HG03139 (cell line): Measurements from ENCODE around the gene SIK2.
A peak's percentile ranks its signal among the peaks of the same experiment; 100 is the strongest.

ENCODE experiments used
- ATAC-seq: cut with Tn5 transposase; IDR thresholded peaks from one replicate; pipeline ENCODE4 v1.9.1; 2021; ENCODE audit not compliant: unreplicated experiment

SIK2 gene

GRCh38 chr11:111601979-111602864, at the start of gene SIK2:
TSS of gene SIK2 (plus strand) at chr11:111602449. CDS start at chr11:111602564, 115 bp downstream.
- ATAC-seq, result peak; percentile 82

GRCh38 chr11:111554532-111554931, 47.7 kb upstream of the SIK2 start:
- no peak for ATAC-seq

- no peak for ATAC-seq
Observed at GRCh38 chr11:111555255-111555654, 47.0 kb upstream of the SIK2 start.

GRCh38 chr11:111557425-111558111, 44.7 kb upstream of the SIK2 start:
- ATAC-seq, result no peak

- ATAC-seq, result no peak
Observed at GRCh38 chr11:111559800-111560464, 42.3 kb upstream of the SIK2 start.

- ATAC-seq, result no peak
Observed at GRCh38 chr11:111560800-111561199, 41.4 kb upstream of the SIK2 start.

- no peak for ATAC-seq
Observed at GRCh38 chr11:111561306-111561705, 40.9 kb upstream of the SIK2 start.

GRCh38 chr11:111561791-111562325, 40.4 kb upstream of the SIK2 start:
- ATAC-seq, result no peak

GRCh38 chr11:111562692-111563389, 39.4 kb upstream of the SIK2 start:
- no peak for ATAC-seq

GRCh38 chr11:111565114-111565720, 37.0 kb upstream of the SIK2 start:
- no peak for ATAC-seq

GRCh38 chr11:111566324-111566723, 35.9 kb upstream of the SIK2 start:
- no peak for ATAC-seq

GRCh38 chr11:111569476-111569875, 32.8 kb upstream of the SIK2 start:
- no peak for ATAC-seq

- ATAC-seq, result no peak
Observed at GRCh38 chr11:111570796-111571195, 31.5 kb upstream of the SIK2 start.

GRCh38 chr11:111571829-111572501, 30.3 kb upstream of the SIK2 start:
- no peak for ATAC-seq

- no peak for ATAC-seq
Observed at GRCh38 chr11:111572581-111572980, 29.7 kb upstream of the SIK2 start.

- ATAC-seq, result no peak
Observed at GRCh38 chr11:111573821-111574249, 28.4 kb upstream of the SIK2 start.

GRCh38 chr11:111574373-111575225, 27.6 kb upstream of the SIK2 start:
- no peak for ATAC-seq

- ATAC-seq, result no peak
Observed at GRCh38 chr11:111575740-111576139, 26.5 kb upstream of the SIK2 start.

- ATAC-seq, result no peak
Observed at GRCh38 chr11:111577821-111578220, 24.4 kb upstream of the SIK2 start.
